GM12874 (cell line): Measurements from ENCODE around the gene PGLYRP2.

Source experiments
- TF ChIP-seq, protein P1 (sequence below): IDR thresholded peaks from 2 replicates; pipeline ENCODE4 v1.5.1; 2011; ENCODE audit warnings: low read depth, mild to moderate bottlenecking, control low read depth, low read length, moderate library complexity; ENCODE audit not compliant: insufficient read depth

The PGLYRP2 gene

GRCh38 chr19:15517778-15518177, 38.5 kb upstream of the PGLYRP2 start:
- TF ChIP-seq, protein P1, sequence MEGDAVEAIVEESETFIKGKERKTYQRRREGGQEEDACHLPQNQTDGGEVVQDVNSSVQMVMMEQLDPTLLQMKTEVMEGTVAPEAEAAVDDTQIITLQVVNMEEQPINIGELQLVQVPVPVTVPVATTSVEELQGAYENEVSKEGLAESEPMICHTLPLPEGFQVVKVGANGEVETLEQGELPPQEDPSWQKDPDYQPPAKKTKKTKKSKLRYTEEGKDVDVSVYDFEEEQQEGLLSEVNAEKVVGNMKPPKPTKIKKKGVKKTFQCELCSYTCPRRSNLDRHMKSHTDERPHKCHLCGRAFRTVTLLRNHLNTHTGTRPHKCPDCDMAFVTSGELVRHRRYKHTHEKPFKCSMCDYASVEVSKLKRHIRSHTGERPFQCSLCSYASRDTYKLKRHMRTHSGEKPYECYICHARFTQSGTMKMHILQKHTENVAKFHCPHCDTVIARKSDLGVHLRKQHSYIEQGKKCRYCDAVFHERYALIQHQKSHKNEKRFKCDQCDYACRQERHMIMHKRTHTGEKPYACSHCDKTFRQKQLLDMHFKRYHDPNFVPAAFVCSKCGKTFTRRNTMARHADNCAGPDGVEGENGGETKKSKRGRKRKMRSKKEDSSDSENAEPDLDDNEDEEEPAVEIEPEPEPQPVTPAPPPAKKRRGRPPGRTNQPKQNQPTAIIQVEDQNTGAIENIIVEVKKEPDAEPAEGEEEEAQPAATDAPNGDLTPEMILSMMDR, result no peak

- TF ChIP-seq, protein P1, result no peak
These were observed 37.1 kb upstream of the PGLYRP2 start for GRCh38 chr19:15516363-15516762.

- TF ChIP-seq, protein P1, result no peak
These were observed 32.5 kb upstream of the PGLYRP2 start for GRCh38 chr19:15511671-15512424.

DNA sequence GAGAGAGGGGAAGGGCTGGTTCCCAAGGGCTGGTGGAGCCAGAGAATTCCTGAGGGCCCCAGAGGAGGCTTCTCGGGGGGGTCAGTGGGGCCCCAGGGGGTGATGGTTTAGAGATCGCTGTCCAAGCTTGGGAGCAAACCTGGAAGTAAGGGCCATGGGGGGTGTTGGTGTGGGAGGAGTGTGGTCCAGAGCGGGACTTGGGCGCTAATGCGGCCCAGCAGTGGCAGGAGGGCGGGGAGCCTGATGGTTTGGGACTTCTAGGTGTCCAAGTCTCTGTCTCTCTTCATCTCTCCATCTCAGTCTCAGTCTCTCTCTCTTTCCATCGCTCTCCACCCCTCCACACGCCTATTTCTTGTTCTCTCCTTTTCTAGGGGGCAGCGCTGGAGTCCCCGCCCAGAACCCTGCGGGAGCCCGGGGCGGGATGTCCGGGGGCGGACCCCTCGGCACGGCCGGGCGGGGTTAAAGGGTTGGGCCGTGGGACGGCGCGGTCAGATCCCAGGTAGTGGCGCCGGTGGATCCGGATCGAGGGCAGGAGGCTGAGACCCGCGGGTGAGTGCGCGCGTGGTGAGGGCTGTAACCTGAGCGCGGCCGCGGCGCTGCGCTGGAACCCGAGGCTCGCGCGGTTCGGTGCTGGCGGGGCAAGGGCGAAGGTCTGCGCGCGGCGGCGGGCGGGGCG, 28.9 kb upstream of the PGLYRP2 start, which contains the start of gene CYP4F22:
TSS of gene CYP4F22 (plus strand) at position 491 of the 676 bp plus-strand sequence. CDS start 16,812 bp downstream, outside the sequence.
- TF ChIP-seq, protein P1, result no peak

DNA sequence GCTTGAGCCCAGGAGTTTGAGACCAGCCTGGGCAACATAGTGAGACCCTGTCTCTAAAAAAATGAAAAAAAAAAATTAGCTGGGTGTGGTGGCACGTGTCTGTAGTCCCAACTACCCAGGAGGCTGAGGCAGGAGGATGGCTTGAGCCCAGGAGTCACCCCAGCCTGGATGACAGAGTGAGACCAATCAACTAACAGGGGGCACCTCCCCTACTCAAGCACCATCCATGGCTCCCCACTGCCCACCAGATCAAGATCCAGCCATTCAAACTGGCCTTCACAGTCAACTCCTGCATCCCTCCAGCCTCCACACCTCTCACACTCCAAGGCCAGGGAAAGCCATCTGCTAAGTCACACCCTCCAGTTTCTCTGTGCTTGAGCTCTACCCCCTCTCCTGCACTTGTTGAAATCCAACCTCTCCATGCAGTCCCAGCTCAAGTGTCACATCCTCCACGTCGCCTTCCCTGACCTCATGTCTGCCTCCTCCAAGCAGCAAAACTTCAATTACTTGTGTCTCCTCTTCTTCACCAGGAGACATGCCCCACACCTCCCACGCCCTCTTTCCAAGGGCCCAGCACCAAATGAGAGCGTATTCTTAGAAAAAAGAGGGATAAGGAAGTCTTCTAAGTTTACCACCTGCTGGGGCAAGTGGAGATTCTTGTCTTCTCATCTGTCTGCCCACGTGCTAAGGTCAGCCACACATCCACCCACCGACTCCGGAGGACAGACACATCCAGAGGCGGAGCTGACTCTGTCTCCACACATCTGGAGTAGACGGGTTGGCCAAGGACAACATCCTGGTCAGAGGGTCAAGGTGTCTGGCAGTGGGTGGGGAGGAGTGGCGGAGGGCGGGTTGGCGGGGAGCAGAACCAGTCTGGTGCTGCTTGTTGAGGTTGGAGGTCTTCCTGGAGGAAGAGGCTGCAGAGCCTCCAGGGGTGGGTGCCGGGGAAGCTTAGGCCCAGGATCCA, 28.1 kb upstream of the PGLYRP2 start:
- TF ChIP-seq, protein P1, result no peak

DNA sequence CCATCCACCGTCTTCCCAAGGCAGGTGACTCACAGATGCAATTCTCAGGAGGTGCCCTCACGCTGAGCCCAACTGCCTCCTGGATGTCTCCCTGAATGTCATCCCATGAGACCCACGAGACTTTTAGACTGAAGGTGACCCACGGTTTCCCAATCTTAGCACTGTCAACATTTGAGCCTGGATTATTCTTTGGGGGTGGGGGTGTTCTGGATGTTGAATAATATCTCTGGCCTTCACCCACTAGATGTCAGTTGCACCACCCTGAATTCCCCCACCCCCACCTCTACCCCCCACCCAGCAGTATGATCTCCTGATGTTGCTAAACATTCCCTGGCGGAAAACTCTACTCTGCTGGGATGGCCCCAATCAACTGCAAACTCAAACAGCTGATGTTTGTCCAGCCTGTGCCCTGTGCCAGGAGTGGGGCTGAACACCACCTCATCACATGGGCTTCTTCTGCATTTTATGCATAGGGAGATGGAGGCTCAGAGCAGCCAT, 26.8 kb upstream of the PGLYRP2 start:
- TF ChIP-seq, protein P1, result no peak

- TF ChIP-seq, protein P1, result no peak
These were observed 23.0 kb upstream of the PGLYRP2 start for GRCh38 chr19:15502264-15502663.
